CD14-positive monocyte (primary cell): ENCODE measurements around the gene NDUFA8. TPM values are rescaled to one million over a fixed set of nuclear protein-coding genes. Genes with fewer than 3 reads are reported as not detected.

Source experiments
- DNase-seq, 3 donors: peaks; one replicate each; pipeline ENCODE4 v3.0.0-alpha.2; 2011 to 2022
- H2AFZ ChIP-seq: 2 replicates; pipeline ENCODE4 v1.6.0; 2012; ENCODE audit warnings: mild to moderate bottlenecking, low read depth, low read length, inconsistent platforms; ENCODE audit not compliant: insufficient read depth, poor library complexity, severe bottlenecking
- H3K27ac ChIP-seq, 2 donors: 1 replicate in 1 of 2; 2 replicates in 1 of 2; pipeline ENCODE4 v1.5.1; 2012 to 2013; ENCODE audit warnings: low read length in 2 of 2, control low read depth in 1 of 2, inconsistent platforms in 1 of 2, low read depth in 1 of 2, mild to moderate bottlenecking in 1 of 2
- H3K27me3 ChIP-seq, 2 donors: one replicate each; pipeline versions ENCODE4 v1.6.0 to v1.6.1; 2011 to 2013; ENCODE audit warnings: low read length in 2 of 2; ENCODE audit not compliant: control insufficient read depth in 2 of 2, insufficient read depth in 2 of 2
- H3K36me3 ChIP-seq, 2 donors: replicated peaks in 1 of 2; 1 replicate in 1 of 2; 2 replicates in 1 of 2; pipeline versions ENCODE4 v1.5.1 to v1.6.1; 2012 to 2013; ENCODE audit warnings: low read length in 2 of 2, control low read depth in 1 of 2, inconsistent platforms in 1 of 2, mild to moderate bottlenecking in 1 of 2; ENCODE audit not compliant: insufficient read depth in 2 of 2, control insufficient read depth in 1 of 2
- H3K4me1 ChIP-seq, 2 donors: 1 replicate in 1 of 2; 2 replicates in 1 of 2; pipeline versions ENCODE4 v1.5.1 to v1.6.1; 2012 to 2013; ENCODE audit warnings: low read length in 2 of 2, control low read depth in 1 of 2, inconsistent platforms in 1 of 2, mild to moderate bottlenecking in 1 of 2, moderate library complexity in 1 of 2; ENCODE audit not compliant: insufficient read depth in 2 of 2, control insufficient read depth in 1 of 2
- H3K4me2 ChIP-seq: replicated peaks from 2 replicates; pipeline ENCODE3; 2012; ENCODE audit warnings: low read length, moderate library complexity, mild to moderate bottlenecking; ENCODE audit not compliant: poor library complexity, severe bottlenecking; ENCODE audit errors: extremely low read depth
- H3K4me3 ChIP-seq, 3 experiments: fragments of 200-600 bp in 1 of 3; sonication (generic) in 1 of 3; replicated peaks in 1 of 3; 1 replicate in 2 of 3; 2 replicates in 1 of 3; pipeline ENCODE4 v1.5.1; 2011 to 2013; ENCODE audit warnings: low read length in 3 of 3, mild to moderate bottlenecking in 3 of 3, control low read depth in 2 of 3, low read depth in 2 of 3, inconsistent platforms in 1 of 3, moderate library complexity in 1 of 3
- H3K79me2 ChIP-seq: 2 replicates; pipeline ENCODE4 v1.6.0; 2012; ENCODE audit warnings: mild to moderate bottlenecking, control low read depth, inconsistent platforms, low read length, moderate library complexity; ENCODE audit not compliant: insufficient read depth
- H3K9ac ChIP-seq: 2 replicates; pipeline ENCODE4 v1.6.0; 2017; ENCODE audit warnings: low read length, mild to moderate bottlenecking; ENCODE audit not compliant: insufficient read depth, poor library complexity, severe bottlenecking
- H3K9me3 ChIP-seq, 2 donors: replicated peaks in 1 of 2; 1 replicate in 1 of 2; 2 replicates in 1 of 2; pipeline versions ENCODE4 v1.5.1 to v1.6.1; 2012 to 2013; ENCODE audit warnings: low read length in 2 of 2, control low read depth in 1 of 2; ENCODE audit not compliant: control insufficient read depth in 1 of 2, insufficient read depth in 1 of 2
- H4K20me1 ChIP-seq: 2 replicates; pipeline ENCODE4 v1.6.0; 2012; ENCODE audit warnings: mild to moderate bottlenecking, low read length, control low read depth, moderate library complexity; ENCODE audit not compliant: insufficient read depth
- H3K27ac Mint-ChIP-seq, 7 donors: one replicate each; pipeline ENCODE4 v1.8.0; 2020; ENCODE audit warnings: mild to moderate bottlenecking in 7 of 7, mixed read lengths in 7 of 7, moderate library complexity in 6 of 7, inconsistent platforms in 2 of 7
- H3K27me3 Mint-ChIP-seq, 3 donors: one replicate each; pipeline ENCODE4 v1.8.0; 2021 to 2022; ENCODE audit warnings: low read depth in 3 of 3, mild to moderate bottlenecking in 3 of 3, mixed read lengths in 3 of 3, moderate library complexity in 3 of 3, inconsistent platforms in 1 of 3
- H3K36me3 Mint-ChIP-seq, 2 donors: one replicate each; pipeline ENCODE4 v1.8.0; 2020; ENCODE audit warnings: mixed read lengths in 2 of 2, inconsistent platforms in 1 of 2, mild to moderate bottlenecking in 1 of 2
- H3K4me1 Mint-ChIP-seq: one replicate; pipeline ENCODE4 v1.8.0; 2020; ENCODE audit warnings: mild to moderate bottlenecking, mixed read lengths
- H3K4me3 Mint-ChIP-seq, 2 donors: one replicate each; pipeline ENCODE4 v1.8.0; 2020; ENCODE audit warnings: mild to moderate bottlenecking in 2 of 2, mixed read lengths in 2 of 2, moderate library complexity in 1 of 2
- H3K9me3 Mint-ChIP-seq, 7 donors: one replicate each; pipeline ENCODE4 v1.8.0; 2020 to 2022; ENCODE audit warnings: mixed read lengths in 7 of 7, mild to moderate bottlenecking in 6 of 7, moderate library complexity in 6 of 7, inconsistent platforms in 2 of 7
- whole genome bisulfite sequencing: methylation state at CpG from one replicate; pipeline ENCODE4 v1.1.5; 2013; ENCODE audit warnings: missing lambda C conversion rate; ENCODE audit not compliant: insufficient coverage; 5-methylcytosine and 5-hydroxymethylcytosine counted together
- intact Hi-C, 2 donors: fragments of 100-400 bp; cut with micrococcal nuclease; formaldehyde crosslinking; loops; one replicate each; pipeline versions ENCODE4 v1.15.0 to v1.15.1; 2023
- polyA plus RNA-seq, 3 donors: library from polyadenylated mRNA; depleted of rRNA in 1 of 3; unstranded in 2 of 3; stranded (reverse) in 1 of 3; fragments of 300-500 nt in 2 of 3; fragments of >200 nt in 1 of 3; fragmentation: Illumina TruSeq in 2 of 3; gene quantifications; 1 replicate in 2 of 3; 2 replicates in 1 of 3; pipeline ENCODE4 v1.2.3, GENCODE V29; 2012 to 2021
- TF ChIP-seq, protein P1 (sequence below): fragments of 200-600 bp; IDR thresholded peaks from one replicate; pipeline ENCODE4 v1.8.0; 2022; ENCODE audit warnings: antibody characterized with exemption, mild to moderate bottlenecking

Gene NDUFA8
- polyA plus RNA-seq, 3 donors = 19.6 to 71.2 (median 63.5) TPM

DNA sequence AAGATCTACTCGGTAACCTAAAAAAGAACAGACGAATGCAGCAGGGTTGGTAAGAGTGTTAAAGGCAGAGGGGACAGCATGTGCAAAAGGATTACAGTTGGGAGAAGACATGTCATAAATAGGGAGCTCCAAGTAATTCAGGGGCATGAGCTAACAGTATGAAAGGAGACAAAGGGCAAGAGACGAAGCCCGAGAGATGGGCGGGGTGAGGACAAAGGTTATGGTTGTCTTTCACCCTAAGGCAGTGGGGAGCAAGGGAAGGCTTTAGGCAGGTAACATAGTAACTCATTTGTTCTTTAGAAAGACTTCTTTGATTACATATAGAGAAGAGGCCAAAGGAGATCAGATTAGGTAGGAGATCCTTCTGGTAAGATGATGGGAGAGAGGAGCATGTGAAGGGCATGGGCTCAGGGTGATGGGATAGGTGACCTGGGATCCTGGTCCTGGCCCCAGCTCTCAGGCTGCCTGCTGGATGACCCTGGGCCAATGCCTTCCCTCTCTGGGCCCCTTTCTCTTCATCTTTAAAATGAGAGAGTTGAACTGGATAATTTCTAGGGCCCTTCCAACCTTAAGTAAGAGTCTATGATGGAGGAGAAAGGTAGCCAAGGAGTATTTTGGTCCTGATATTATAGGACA lies 19.6 kb upstream of the NDUFA8 start:
- Mint-ChIP-seq H3K27me3 (peaks cover 0 to 11% (median 9%) of the 10 kb centered on the region in 3 donors), H3K27ac (no peak overlapping the region), H3K9me3 (peaks cover 0 to 2% (median 0%) of the 10 kb centered on the region in 7 donors), H3K4me3 (no peak overlapping the region), H3K4me1 (no peaks in the 10 kb centered on the region), H3K36me3 (no peaks in the 10 kb centered on the region)
- H3K79me2 ChIP-seq = no peaks in the 10 kb centered on the region
- no peak overlapping the region for H3K4me2 ChIP-seq
- TF ChIP-seq, protein P1, sequence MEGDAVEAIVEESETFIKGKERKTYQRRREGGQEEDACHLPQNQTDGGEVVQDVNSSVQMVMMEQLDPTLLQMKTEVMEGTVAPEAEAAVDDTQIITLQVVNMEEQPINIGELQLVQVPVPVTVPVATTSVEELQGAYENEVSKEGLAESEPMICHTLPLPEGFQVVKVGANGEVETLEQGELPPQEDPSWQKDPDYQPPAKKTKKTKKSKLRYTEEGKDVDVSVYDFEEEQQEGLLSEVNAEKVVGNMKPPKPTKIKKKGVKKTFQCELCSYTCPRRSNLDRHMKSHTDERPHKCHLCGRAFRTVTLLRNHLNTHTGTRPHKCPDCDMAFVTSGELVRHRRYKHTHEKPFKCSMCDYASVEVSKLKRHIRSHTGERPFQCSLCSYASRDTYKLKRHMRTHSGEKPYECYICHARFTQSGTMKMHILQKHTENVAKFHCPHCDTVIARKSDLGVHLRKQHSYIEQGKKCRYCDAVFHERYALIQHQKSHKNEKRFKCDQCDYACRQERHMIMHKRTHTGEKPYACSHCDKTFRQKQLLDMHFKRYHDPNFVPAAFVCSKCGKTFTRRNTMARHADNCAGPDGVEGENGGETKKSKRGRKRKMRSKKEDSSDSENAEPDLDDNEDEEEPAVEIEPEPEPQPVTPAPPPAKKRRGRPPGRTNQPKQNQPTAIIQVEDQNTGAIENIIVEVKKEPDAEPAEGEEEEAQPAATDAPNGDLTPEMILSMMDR = no peak
- WGBS = 94% methylated on average over 2 of the region's 5 CpGs
- H3K4me1 ChIP-seq = no peaks in the 10 kb centered on the region
- no peak overlapping the region for H3K9ac ChIP-seq
- no peak overlapping the region for H3K27ac ChIP-seq
- H3K27me3 ChIP-seq = no peaks in the 10 kb centered on the region
- no peaks in the 10 kb centered on the region for H3K9me3 ChIP-seq
- H4K20me1 ChIP-seq = no peaks in the 10 kb centered on the region
- no peak overlapping the region for H3K4me3 ChIP-seq
- H3K36me3 ChIP-seq = no peaks in the 10 kb centered on the region
- intact Hi-C loops = no loop called here
- DNase-seq = no peak
- no peak overlapping the region for H2AFZ ChIP-seq

DNA sequence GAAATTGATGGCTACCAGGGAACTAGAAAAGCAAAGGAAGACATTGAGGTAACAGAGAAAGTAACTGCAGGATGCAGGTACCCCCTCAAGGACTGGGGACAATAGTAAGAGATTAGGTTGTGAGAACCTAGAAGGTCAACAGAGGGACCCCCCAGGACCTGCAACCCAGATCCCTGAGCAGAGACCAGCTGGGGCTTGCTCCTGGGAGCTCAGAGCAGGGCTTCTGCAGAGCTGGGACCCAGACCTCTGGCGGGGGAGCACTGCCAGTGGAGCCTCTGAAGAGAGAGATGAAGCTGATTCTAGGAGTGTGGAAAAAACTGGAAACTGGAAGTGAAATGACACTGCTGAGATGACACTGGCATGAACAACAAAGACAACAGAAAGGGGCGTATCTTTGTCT lies 17.3 kb upstream of the NDUFA8 start:
- Histone ChIP-seq H3K36me3 (no peaks in the 10 kb centered on the region), H3K4me3 (no peak overlapping the region), H3K27ac (no peak overlapping the region), H2AFZ (no peak overlapping the region), H3K4me1 (no peaks in the 10 kb centered on the region), H3K27me3 (no peaks in the 10 kb centered on the region), H3K79me2 (no peaks in the 10 kb centered on the region), H3K9me3 (no peaks in the 10 kb centered on the region), H3K9ac (no peak overlapping the region), H4K20me1 (no peaks in the 10 kb centered on the region), H3K4me2 (no peak overlapping the region)
- intact Hi-C loops = no loop called here
- Mint-ChIP-seq H3K4me1 (no peaks in the 10 kb centered on the region), H3K9me3 (peaks cover 0 to 2% (median 0%) of the 10 kb centered on the region in 7 donors), H3K27ac (no peak overlapping the region), H3K27me3 (peaks cover 9 to 15% (median 10%) of the 10 kb centered on the region in 3 donors), H3K4me3 (no peak overlapping the region), H3K36me3 (no peaks in the 10 kb centered on the region)
- no peak for DNase-seq
- WGBS = 100% methylated on average over 1 of the region's 2 CpGs
- TF ChIP-seq, protein P1 = no peak
